H1 (cell line): ENCODE results near the gene WBP1. TPM values are rescaled to one million over a fixed set of nuclear protein-coding genes. Genes with fewer than 3 reads are reported as not detected.

Experiments
- CBX5 ChIP-seq: fragments of 300-800, 300-1000 bp; sonication (generic); IDR thresholded peaks from 2 replicates; pipeline ENCODE4 v1.7.1; 2016; ENCODE audit warnings: antibody characterized with exemption, low read length, low read depth
- CHD1 ChIP-seq: IDR thresholded peaks from 2 replicates; pipeline ENCODE4 v1.6.1; 2012; ENCODE audit warnings: low read depth, low read length, improper control_type of control experiment
- CREB1 ChIP-seq: IDR thresholded peaks from 2 replicates; pipeline ENCODE4 v1.6.1; 2012; ENCODE audit warnings: inconsistent platforms
- EGR1 ChIP-seq: IDR thresholded peaks from 2 replicates; pipeline ENCODE4 v1.6.1; 2011; ENCODE audit warnings: low read depth, low read length, borderline replicate concordance
- EP300 ChIP-seq, 2 experiments: IDR thresholded peaks; 1 replicate in 1 of 2; 2 replicates in 1 of 2; pipeline ENCODE4 v1.6.1; 2011 to 2012; ENCODE audit warnings: low read depth in 2 of 2, low read length in 2 of 2, mild to moderate bottlenecking in 2 of 2, borderline replicate concordance in 1 of 2, inconsistent platforms in 1 of 2, moderate library complexity in 1 of 2
- FOSL1 ChIP-seq: IDR thresholded peaks from 2 replicates; pipeline ENCODE4 v1.6.1; 2011; ENCODE audit warnings: mild to moderate bottlenecking, low read depth, low read length, moderate library complexity; ENCODE audit not compliant: insufficient read depth
- GABPA ChIP-seq: IDR thresholded peaks from 2 replicates; pipeline ENCODE4 v1.6.1; 2011; ENCODE audit warnings: mild to moderate bottlenecking, low read length, moderate library complexity, borderline replicate concordance; ENCODE audit not compliant: insufficient read depth
- JUND ChIP-seq: IDR thresholded peaks from 2 replicates; pipeline ENCODE4 v1.6.1; 2011; ENCODE audit warnings: mild to moderate bottlenecking, improper control_type of control experiment, low read length
- KDM4A ChIP-seq: IDR thresholded peaks from one replicate; pipeline ENCODE4 v1.7.1; 2012; ENCODE audit warnings: low read depth, mild to moderate bottlenecking, moderate library complexity, low read length, inconsistent platforms; ENCODE audit not compliant: severe bottlenecking
- KDM5A ChIP-seq: fragments of 200-600 bp; IDR thresholded peaks from 2 replicates; pipeline ENCODE4 v1.7.1; 2012; ENCODE audit warnings: mild to moderate bottlenecking, low read length, inconsistent platforms, mixed read lengths
- NRF1 ChIP-seq: IDR thresholded peaks from 2 replicates; pipeline ENCODE4 v1.6.1; 2011; ENCODE audit warnings: mild to moderate bottlenecking, low read depth, low read length, improper control_type of control experiment
- POU5F1 ChIP-seq: IDR thresholded peaks from 2 replicates; pipeline ENCODE4 v1.6.1; 2011; ENCODE audit warnings: low read depth, mild to moderate bottlenecking, low read length, moderate library complexity
- RAD21 ChIP-seq, 2 experiments: IDR thresholded peaks in 1 of 2; conservative IDR thresholded peaks in 1 of 2; 2 replicates each; pipeline ENCODE4 v1.6.1; 2011; ENCODE audit warnings: low read depth in 2 of 2, low read length in 2 of 2, improper control_type of control experiment in 1 of 2, inconsistent platforms in 1 of 2, mild to moderate bottlenecking in 1 of 2, moderate library complexity in 1 of 2
- RFX5 ChIP-seq: IDR thresholded peaks from 2 replicates; pipeline ENCODE4 v1.6.1; 2011; ENCODE audit warnings: low read depth, low read length, improper control_type of control experiment, borderline replicate concordance
- RXRA ChIP-seq: IDR thresholded peaks from 2 replicates; pipeline ENCODE4 v1.6.1; 2011; ENCODE audit warnings: low read depth, mild to moderate bottlenecking, low read length, moderate library complexity; ENCODE audit not compliant: insufficient read depth
- SAP30 ChIP-seq: fragments of 300-600 bp; sonication (generic); IDR thresholded peaks from 2 replicates; pipeline ENCODE4 v1.7.1; 2012; ENCODE audit warnings: low read length, moderate library complexity, mild to moderate bottlenecking, inconsistent platforms; ENCODE audit not compliant: insufficient read depth, insufficient replicate concordance
- SIX5 ChIP-seq: IDR thresholded peaks from 2 replicates; pipeline ENCODE4 v1.6.1; 2011; ENCODE audit warnings: mild to moderate bottlenecking, low read depth, low read length
- SRF ChIP-seq: IDR thresholded peaks from 2 replicates; pipeline ENCODE4 v1.6.1; 2011; ENCODE audit warnings: mild to moderate bottlenecking, low read depth, low read length, moderate library complexity
- TBP ChIP-seq: IDR thresholded peaks from 2 replicates; pipeline ENCODE4 v1.6.1; 2011; ENCODE audit warnings: low read depth, low read length, improper control_type of control experiment
- YY1 ChIP-seq: IDR thresholded peaks from 2 replicates; pipeline ENCODE4 v1.6.1; 2011; ENCODE audit warnings: low read depth, mild to moderate bottlenecking, low read length
- polyA plus RNA-seq, 7 experiments: library from polyadenylated mRNA; depleted of rRNA in 3 of 7; stranded (reverse) in 5 of 7; unstranded in 2 of 7; fragments of >200 nt in 5 of 7; fragments of 200-250 nt in 2 of 7; gene quantifications; 1 replicate in 5 of 7; 2 replicates in 1 of 7; 4 replicates in 1 of 7; pipeline versions ENCODE4 v1.2.1 to v1.2.3, GENCODE V29; 2011 to 2013; ENCODE audit warnings: missing spikeins in 2 of 7, mixed read lengths in 2 of 7
- total RNA-seq: library from RNA; stranded (reverse); fragmentation: NEBNext Ultra II Directional; extraction: Animal tissue kit (Norgen Biotek cat#: 25700); gene quantifications from 2 replicates; pipeline ENCODE4 v1.2.1, GENCODE V29; 2021
- TF ChIP-seq, protein P1 (sequence below): IDR thresholded peaks from 2 replicates; pipeline ENCODE4 v1.6.1; 2011; ENCODE audit warnings: low read length, improper control_type of control experiment
- TF ChIP-seq, protein P2 (sequence below): IDR thresholded peaks from 2 replicates; pipeline ENCODE4 v1.6.1; 2012; ENCODE audit warnings: inconsistent platforms

The WBP1 gene
- total and polyA plus RNA-seq, 2 of the 8 experiments (the other 6 are each of a cell fraction or from before 2014, with no cell fraction given): 57.2 to 190 TPM

DNA sequence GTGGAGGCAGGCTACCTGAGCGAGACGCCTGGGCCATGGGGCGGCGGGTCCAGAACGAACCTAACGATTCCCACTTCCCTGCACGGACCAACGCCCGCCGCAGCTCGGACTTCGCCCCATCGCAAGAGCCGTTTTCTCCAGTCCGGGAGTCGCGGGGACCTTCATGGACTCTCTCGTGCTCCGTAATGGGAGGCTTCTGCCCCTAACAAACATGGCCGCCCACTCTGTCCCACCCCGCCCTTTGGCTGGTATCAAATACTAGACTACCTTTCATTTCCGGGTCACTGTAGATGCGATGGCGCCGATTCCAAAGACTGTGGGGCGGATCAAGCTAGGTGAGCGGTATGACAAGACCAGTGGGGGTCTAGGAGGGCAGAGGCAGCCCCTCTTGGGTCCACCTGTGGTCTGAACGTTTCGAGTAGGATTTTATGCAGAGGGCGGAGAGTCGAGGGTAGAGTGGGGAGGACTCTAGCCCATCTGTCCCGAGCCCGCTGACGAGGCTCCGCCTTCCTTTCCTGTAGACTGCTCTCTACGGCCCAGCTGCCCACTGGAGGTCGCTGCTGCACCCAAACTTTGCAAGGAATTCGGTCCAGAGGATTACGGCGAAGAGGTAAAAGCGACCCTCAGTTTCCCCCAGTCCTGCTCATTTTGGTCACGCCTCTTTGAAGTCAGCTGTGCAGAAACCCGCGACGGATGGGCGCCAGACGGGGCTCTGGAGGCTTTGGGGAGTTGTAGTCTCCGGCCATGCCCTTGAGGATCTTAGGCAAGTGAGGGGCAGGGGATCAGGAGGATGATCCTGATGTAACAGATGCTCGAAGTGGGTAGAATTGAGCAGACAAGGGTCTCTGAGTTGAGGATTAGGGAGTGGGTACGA is 24.8 kb downstream of the WBP1 start, which contains the start of the genes CCDC142 and TTC31 (continued):
- no peak for TF ChIP-seq EP300 (IDR thresholded peaks at IDR 0.05; ENCODE audit: borderline replicate concordance in 1 of 2, low read depth in 2 of 2, low read length in 2 of 2)
- TF ChIP-seq, protein P1, sequence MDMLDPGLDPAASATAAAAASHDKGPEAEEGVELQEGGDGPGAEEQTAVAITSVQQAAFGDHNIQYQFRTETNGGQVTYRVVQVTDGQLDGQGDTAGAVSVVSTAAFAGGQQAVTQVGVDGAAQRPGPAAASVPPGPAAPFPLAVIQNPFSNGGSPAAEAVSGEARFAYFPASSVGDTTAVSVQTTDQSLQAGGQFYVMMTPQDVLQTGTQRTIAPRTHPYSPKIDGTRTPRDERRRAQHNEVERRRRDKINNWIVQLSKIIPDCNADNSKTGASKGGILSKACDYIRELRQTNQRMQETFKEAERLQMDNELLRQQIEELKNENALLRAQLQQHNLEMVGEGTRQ: no peak
- TF ChIP-seq FOSL1: no peak
- no peak for TF ChIP-seq POU5F1
- TF ChIP-seq, protein P2, sequence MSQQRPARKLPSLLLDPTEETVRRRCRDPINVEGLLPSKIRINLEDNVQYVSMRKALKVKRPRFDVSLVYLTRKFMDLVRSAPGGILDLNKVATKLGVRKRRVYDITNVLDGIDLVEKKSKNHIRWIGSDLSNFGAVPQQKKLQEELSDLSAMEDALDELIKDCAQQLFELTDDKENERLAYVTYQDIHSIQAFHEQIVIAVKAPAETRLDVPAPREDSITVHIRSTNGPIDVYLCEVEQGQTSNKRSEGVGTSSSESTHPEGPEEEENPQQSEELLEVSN: peak; percentile 52
- TF ChIP-seq GABPA: peak; percentile 80
- TF ChIP-seq CHD1: no peak
- TF ChIP-seq RXRA: no peak
- TF ChIP-seq CREB1: peak; percentile 71
- TF ChIP-seq YY1: peak; percentile 99
- no peak; the same call in 1 of the 2 replicates for TF ChIP-seq EGR1
- no peak for TF ChIP-seq RFX5
- TF ChIP-seq NRF1: no peak
- peak; percentile 11 for TF ChIP-seq KDM4A
- peak; percentile 34 for TF ChIP-seq SAP30
- peak; percentile 68 for TF ChIP-seq TBP
- TF ChIP-seq KDM5A: peak; percentile 94
- TF ChIP-seq RAD21 (IDR thresholded peaks at IDR 0.05 in 1 of 2, conservative IDR thresholded peaks at IDR 0.05 in 1 of 2; ENCODE audit: low read depth in 2 of 2, low read length in 2 of 2): peak; percentile 79 to 85
- no peak for TF ChIP-seq SRF
- no peak for TF ChIP-seq CBX5
- no peak for TF ChIP-seq JUND
- TF ChIP-seq SIX5: peak; percentile 44
